Hepatocyte (in vitro differentiated cells): ENCODE results near the gene GRIN2C. TPM values are rescaled to one million over a fixed set of nuclear protein-coding genes. Genes with fewer than 3 reads are reported as not detected.

ENCODE experiments used
- DNase-seq: peaks from one replicate; pipeline ENCODE4 v3.0.0-alpha.2; 2016; ENCODE audit warnings: low spot score
- H2AFZ ChIP-seq: fragments of 200-600 bp; sonication (generic); 2 replicates; pipeline ENCODE4 v1.6.0; 2016; ENCODE audit warnings: antibody characterized with exemption, mild to moderate bottlenecking
- H3K27ac ChIP-seq: fragments of 200-600 bp; sonication (generic); 2 replicates; pipeline ENCODE4 v1.5.1; 2016; ENCODE audit warnings: mild to moderate bottlenecking
- H3K27me3 ChIP-seq: fragments of 200-600 bp; sonication (generic); 2 replicates; pipeline ENCODE4 v1.6.1; 2016
- H3K36me3 ChIP-seq: fragments of 200-600 bp; sonication (generic); replicated peaks from 2 replicates; pipeline ENCODE4 v1.5.1; 2016; ENCODE audit warnings: low read depth; ENCODE audit not compliant: insufficient read depth
- H3K4me1 ChIP-seq: fragments of 200-600 bp; sonication (generic); 2 replicates; pipeline ENCODE4 v1.5.1; 2016; ENCODE audit warnings: mild to moderate bottlenecking, moderate library complexity; ENCODE audit not compliant: insufficient read depth
- H3K4me2 ChIP-seq: fragments of 200-600 bp; sonication (generic); 2 replicates; pipeline ENCODE4 v1.6.0; 2016
- H3K4me3 ChIP-seq: fragments of 200-600 bp; sonication (generic); 2 replicates; pipeline ENCODE4 v1.5.1; 2016; ENCODE audit warnings: mild to moderate bottlenecking
- H3K79me2 ChIP-seq: fragments of 200-600 bp; sonication (generic); 2 replicates; pipeline ENCODE4 v1.6.0; 2017; ENCODE audit warnings: mild to moderate bottlenecking
- H3K9me2 ChIP-seq: fragments of 200-600 bp; sonication (generic); replicated peaks from 2 replicates; pipeline ENCODE4 v1.6.0; 2017; ENCODE audit warnings: mild to moderate bottlenecking; ENCODE audit not compliant: insufficient read depth
- H3K9me3 ChIP-seq: fragments of 200-600 bp; sonication (generic); 2 replicates; pipeline ENCODE4 v1.5.1; 2016; ENCODE audit warnings: low read depth, mild to moderate bottlenecking
- H4K20me1 ChIP-seq: fragments of 200-600 bp; sonication (generic); 2 replicates; pipeline ENCODE4 v1.6.0; 2016; ENCODE audit warnings: mild to moderate bottlenecking; ENCODE audit not compliant: insufficient read depth, poor library complexity, severe bottlenecking
- CTCF ChIP-seq: fragments of 200-600 bp; sonication (generic); IDR thresholded peaks from 2 replicates; pipeline ENCODE4 v1.5.1; 2016; ENCODE audit warnings: antibody characterized with exemption, mild to moderate bottlenecking; ENCODE audit not compliant: poor library complexity
- EZH2 ChIP-seq: fragments of 200-600 bp; sonication (generic); IDR thresholded peaks from 2 replicates; pipeline ENCODE4 v1.6.1; 2016; ENCODE audit warnings: antibody characterized with exemption, mild to moderate bottlenecking, borderline replicate concordance
- EZH2phosphoT487 ChIP-seq: fragments of 200-600 bp; sonication (generic); IDR thresholded peaks from one replicate; pipeline ENCODE4 v1.6.1; 2018; ENCODE audit warnings: antibody characterized with exemption, mild to moderate bottlenecking, low read depth, moderate library complexity; ENCODE audit not compliant: unreplicated experiment, severe bottlenecking
- WGBS: methylation state at CpG from one replicate; pipeline ENCODE4 v1.1.6; 2016; ENCODE audit warnings: low lambda C conversion rate; ENCODE audit errors: missing lambda C conversion rate; 5-methylcytosine and 5-hydroxymethylcytosine counted together
- polyA plus RNA-seq: library from polyadenylated mRNA; unstranded; fragments of >200 nt; fragmentation: Nextera tagmentation; extraction: Ambion mirVana; gene quantifications from 2 replicates; pipeline ENCODE4 v1.2.1, GENCODE V29; 2016
- total RNA-seq: library from RNA; depleted of rRNA; stranded (reverse); fragments of >200 nt; gene quantifications from 2 replicates; pipeline ENCODE4 v1.2.3, GENCODE V29; 2014

Gene GRIN2C
- total and polyA plus RNA-seq, 2 experiments from 2014 or later: 0.27 TPM; not detected in 1

- H3K79me2 ChIP-seq: no peaks in the 10 kb centered on the region
- H3K4me1 ChIP-seq: no peaks in the 10 kb centered on the region
- 91% methylated on average over 15 of the region's 15 CpGs for WGBS
- no peak overlapping the region for H3K4me3 ChIP-seq
- H3K9me2 ChIP-seq: no peaks in the 10 kb centered on the region
- no peak overlapping the region for H2AFZ ChIP-seq
- no peaks in the 10 kb centered on the region for H4K20me1 ChIP-seq
- no peaks in the 10 kb centered on the region for H3K27me3 ChIP-seq
- H3K9me3 ChIP-seq: no peaks in the 10 kb centered on the region
- H3K36me3 ChIP-seq: no peaks in the 10 kb centered on the region
- H3K4me2 ChIP-seq: no peak overlapping the region
- no peak for DNase-seq
- no peak overlapping the region for H3K27ac ChIP-seq
- no peak for TF ChIP-seq CTCF
- TF ChIP-seq EZH2: no peak
- TF ChIP-seq EZH2phosphoT487: no peak
Measured at GRCh38 chr17:74815550-74816370, 43.9 kb downstream of the GRIN2C start.

GRCh38 chr17:74815067-74815466 lies 44.6 kb downstream of the GRIN2C start:
- H2AFZ ChIP-seq: no peak overlapping the region
- H3K9me3 ChIP-seq: no peaks in the 10 kb centered on the region
- no peak overlapping the region for H3K27ac ChIP-seq
- H3K4me2 ChIP-seq: no peak overlapping the region
- no peak overlapping the region for H3K4me3 ChIP-seq
- no peaks in the 10 kb centered on the region for H4K20me1 ChIP-seq
- H3K4me1 ChIP-seq: no peaks in the 10 kb centered on the region
- H3K36me3 ChIP-seq: no peaks in the 10 kb centered on the region
- no peaks in the 10 kb centered on the region for H3K9me2 ChIP-seq
- TF ChIP-seq EZH2 (no peak), EZH2phosphoT487 (no peak), CTCF (no peak)
- WGBS: 95% methylated on average over 7 of the region's 7 CpGs
- H3K79me2 ChIP-seq: no peaks in the 10 kb centered on the region
- no peak for DNase-seq
- H3K27me3 ChIP-seq: no peaks in the 10 kb centered on the region

GRCh38 chr17:74814453-74814852 lies 45.2 kb downstream of the GRIN2C start:
- H3K4me1 ChIP-seq: no peaks in the 10 kb centered on the region
- H3K9me3 ChIP-seq: no peaks in the 10 kb centered on the region
- H3K4me2 ChIP-seq: no peak overlapping the region
- TF ChIP-seq EZH2phosphoT487: no peak
- no peak for TF ChIP-seq EZH2
- no peak for TF ChIP-seq CTCF
- no peaks in the 10 kb centered on the region for H4K20me1 ChIP-seq
- DNase-seq: no peak
- no peaks in the 10 kb centered on the region for H3K9me2 ChIP-seq
- H3K27me3 ChIP-seq: no peaks in the 10 kb centered on the region
- H3K27ac ChIP-seq: no peak overlapping the region
- no peaks in the 10 kb centered on the region for H3K36me3 ChIP-seq
- no peak overlapping the region for H2AFZ ChIP-seq
- WGBS: 93% methylated on average over 5 of the region's 5 CpGs
- H3K4me3 ChIP-seq: no peak overlapping the region
- no peaks in the 10 kb centered on the region for H3K79me2 ChIP-seq
